Esophagus muscularis mucosa (tissue), 4 donors: ENCODE measurements around the gene SRSF6.

Experiments
- EP300 ChIP-seq: sonication (generic); formaldehyde crosslinking; IDR thresholded peaks from one replicate; pipeline ENCODE4 v1.6.1; 2017; ENCODE audit warnings: antibody characterized with exemption
- POLR2A ChIP-seq: fragments of 450-650 bp; IDR thresholded peaks from one replicate; pipeline ENCODE4 v1.6.1; 2017; ENCODE audit warnings: antibody characterized with exemption, moderate library complexity, mild to moderate bottlenecking, low read depth
- POLR2AphosphoS5 ChIP-seq, 2 donors: sonication (generic); formaldehyde crosslinking; IDR thresholded peaks; one replicate each; pipeline ENCODE4 v1.6.1; 2017; ENCODE audit warnings: antibody characterized with exemption in 2 of 2
- TF ChIP-seq, protein P1 (sequence below), 3 experiments: fragments of 200-600 bp in 2 of 3; fragments of 450-650 bp in 1 of 3; sonication (generic) in 2 of 3; IDR thresholded peaks; one replicate each; pipeline ENCODE4 v1.5.1; 2017 to 2019; ENCODE audit warnings: antibody characterized with exemption in 3 of 3, mild to moderate bottlenecking in 2 of 3, moderate library complexity in 1 of 3

DNA sequence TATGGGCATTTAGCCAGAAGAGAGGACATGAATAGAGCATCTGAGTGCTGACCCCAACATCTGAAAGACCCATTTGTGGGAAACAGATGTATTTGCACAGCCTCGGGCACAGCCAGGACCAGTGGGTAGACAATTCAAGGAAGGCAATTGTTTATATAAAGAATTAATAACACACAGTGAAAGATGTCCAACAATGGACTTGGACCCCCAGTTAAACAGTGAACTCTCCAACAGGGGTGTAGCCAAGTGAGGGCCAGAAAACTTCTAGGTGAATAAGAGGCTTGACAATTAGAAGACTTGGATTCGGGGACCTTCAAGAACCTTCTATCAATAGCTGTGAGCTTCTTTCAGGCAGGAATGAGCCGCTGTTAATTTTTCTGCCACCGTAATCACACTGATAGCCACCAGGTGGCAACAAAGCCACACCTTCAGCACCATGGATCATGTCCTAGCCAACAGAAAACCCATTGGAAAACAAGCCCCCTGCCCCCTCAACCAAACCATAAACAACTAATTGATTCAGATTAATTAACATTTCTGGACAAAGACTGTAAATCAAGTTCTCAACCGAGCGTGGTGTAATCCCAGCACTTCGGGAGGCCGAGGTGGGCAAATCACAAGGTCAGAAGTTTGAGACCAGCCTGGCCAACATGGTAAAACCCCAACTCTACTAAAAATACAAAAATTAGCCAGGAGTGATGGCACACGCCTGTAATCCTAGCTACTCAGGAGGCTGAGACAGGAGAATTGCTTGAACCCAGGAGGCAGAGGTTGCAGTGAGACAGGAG, 8.8 kb upstream of the SRSF6 start:
- no peak for TF ChIP-seq POLR2A
- TF ChIP-seq, protein P1, sequence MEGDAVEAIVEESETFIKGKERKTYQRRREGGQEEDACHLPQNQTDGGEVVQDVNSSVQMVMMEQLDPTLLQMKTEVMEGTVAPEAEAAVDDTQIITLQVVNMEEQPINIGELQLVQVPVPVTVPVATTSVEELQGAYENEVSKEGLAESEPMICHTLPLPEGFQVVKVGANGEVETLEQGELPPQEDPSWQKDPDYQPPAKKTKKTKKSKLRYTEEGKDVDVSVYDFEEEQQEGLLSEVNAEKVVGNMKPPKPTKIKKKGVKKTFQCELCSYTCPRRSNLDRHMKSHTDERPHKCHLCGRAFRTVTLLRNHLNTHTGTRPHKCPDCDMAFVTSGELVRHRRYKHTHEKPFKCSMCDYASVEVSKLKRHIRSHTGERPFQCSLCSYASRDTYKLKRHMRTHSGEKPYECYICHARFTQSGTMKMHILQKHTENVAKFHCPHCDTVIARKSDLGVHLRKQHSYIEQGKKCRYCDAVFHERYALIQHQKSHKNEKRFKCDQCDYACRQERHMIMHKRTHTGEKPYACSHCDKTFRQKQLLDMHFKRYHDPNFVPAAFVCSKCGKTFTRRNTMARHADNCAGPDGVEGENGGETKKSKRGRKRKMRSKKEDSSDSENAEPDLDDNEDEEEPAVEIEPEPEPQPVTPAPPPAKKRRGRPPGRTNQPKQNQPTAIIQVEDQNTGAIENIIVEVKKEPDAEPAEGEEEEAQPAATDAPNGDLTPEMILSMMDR (IDR thresholded peaks at IDR 0.05), result peak; percentile 46 to 62 (median 59)
- TF ChIP-seq EP300, result no peak
- TF ChIP-seq POLR2AphosphoS5 (IDR thresholded peaks at IDR 0.05), result no peak
